Epidermal melanocyte (primary cell): ENCODE data around the gene WASL.

ENCODE experiments used
- DNase-seq: peaks from one replicate; pipeline ENCODE4 v3.0.0; 2011; ENCODE audit warnings: low spot score; ENCODE audit not compliant: insufficient read length

The WASL gene

GRCh38 chr7:123633553-123633952 lies 115.2 kb downstream of the WASL start:
- no peak for DNase-seq

DNA sequence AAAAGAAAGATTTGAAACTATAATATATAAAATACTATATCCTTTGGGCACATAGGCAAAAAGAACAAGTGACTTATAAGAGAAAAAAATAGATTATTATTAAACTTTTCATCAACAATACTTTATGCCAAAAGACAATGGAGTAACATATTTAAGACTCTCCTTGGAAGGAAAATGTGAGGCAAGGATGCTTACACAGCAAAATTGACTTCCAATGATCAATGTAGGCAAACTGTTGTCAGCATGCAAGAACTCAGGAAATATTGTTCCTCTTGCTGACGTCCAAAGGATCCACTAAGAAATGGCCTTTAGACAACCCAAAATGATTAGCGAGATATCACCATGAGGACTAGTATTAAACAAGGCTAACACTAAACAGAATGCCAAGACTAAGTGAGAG lies 116.0 kb downstream of the WASL start:
- DNase-seq: no peak
